Measurements from ENCODE around the gene SPTB.

GRCh38 chr14:64873506-64874219 is 6.0 kb downstream of the SPTB start:
- TF ChIP-seq, protein P1, sequence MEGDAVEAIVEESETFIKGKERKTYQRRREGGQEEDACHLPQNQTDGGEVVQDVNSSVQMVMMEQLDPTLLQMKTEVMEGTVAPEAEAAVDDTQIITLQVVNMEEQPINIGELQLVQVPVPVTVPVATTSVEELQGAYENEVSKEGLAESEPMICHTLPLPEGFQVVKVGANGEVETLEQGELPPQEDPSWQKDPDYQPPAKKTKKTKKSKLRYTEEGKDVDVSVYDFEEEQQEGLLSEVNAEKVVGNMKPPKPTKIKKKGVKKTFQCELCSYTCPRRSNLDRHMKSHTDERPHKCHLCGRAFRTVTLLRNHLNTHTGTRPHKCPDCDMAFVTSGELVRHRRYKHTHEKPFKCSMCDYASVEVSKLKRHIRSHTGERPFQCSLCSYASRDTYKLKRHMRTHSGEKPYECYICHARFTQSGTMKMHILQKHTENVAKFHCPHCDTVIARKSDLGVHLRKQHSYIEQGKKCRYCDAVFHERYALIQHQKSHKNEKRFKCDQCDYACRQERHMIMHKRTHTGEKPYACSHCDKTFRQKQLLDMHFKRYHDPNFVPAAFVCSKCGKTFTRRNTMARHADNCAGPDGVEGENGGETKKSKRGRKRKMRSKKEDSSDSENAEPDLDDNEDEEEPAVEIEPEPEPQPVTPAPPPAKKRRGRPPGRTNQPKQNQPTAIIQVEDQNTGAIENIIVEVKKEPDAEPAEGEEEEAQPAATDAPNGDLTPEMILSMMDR (IDR thresholded peaks at IDR 0.05; ENCODE audit: low read depth, low read length): no peak
- no peak for TF ChIP-seq EZH2phosphoT487 (IDR thresholded peaks at IDR 0.05; ENCODE audit: low read depth)
